Mesenteric fat pad (tissue), 1 donor: Measurements from ENCODE around the gene ADRA2A. TPM values are rescaled to one million over a fixed set of nuclear protein-coding genes. Genes with fewer than 3 reads are reported as not detected.

Experiments used
- DNase-seq: peaks from one replicate; pipeline ENCODE4 v3.0.0-alpha.2; 2020; ENCODE audit warnings: low spot score
- long read RNA-seq: library from polyadenylated mRNA; unstranded; transcript quantifications from one replicate; pipeline ENCODE4 v2.0.0, GENCODE V29; 2020
- total RNA-seq: library from RNA; stranded (reverse); fragmentation: NEBNext Ultra II Directional; extraction: Animal tissue kit (Norgen Biotek cat#: 25700); gene quantifications from one replicate; pipeline ENCODE4 v1.2.1, GENCODE V29; 2021
- donor health status: DM: yes; HTN: yes; CAD: no.

The ADRA2A gene
- total RNA-seq: 187 TPM
- long read RNA-seq, transcript ADRA2A-201 (1 exons, 3,745 nt): major isoform, 80 of 80 reads
- long read RNA-seq, partial matches to known transcripts: 0 of 80 reads
- long read RNA-seq, other reads (novel, unspliced or antisense): 0 of 80 reads

DNA sequence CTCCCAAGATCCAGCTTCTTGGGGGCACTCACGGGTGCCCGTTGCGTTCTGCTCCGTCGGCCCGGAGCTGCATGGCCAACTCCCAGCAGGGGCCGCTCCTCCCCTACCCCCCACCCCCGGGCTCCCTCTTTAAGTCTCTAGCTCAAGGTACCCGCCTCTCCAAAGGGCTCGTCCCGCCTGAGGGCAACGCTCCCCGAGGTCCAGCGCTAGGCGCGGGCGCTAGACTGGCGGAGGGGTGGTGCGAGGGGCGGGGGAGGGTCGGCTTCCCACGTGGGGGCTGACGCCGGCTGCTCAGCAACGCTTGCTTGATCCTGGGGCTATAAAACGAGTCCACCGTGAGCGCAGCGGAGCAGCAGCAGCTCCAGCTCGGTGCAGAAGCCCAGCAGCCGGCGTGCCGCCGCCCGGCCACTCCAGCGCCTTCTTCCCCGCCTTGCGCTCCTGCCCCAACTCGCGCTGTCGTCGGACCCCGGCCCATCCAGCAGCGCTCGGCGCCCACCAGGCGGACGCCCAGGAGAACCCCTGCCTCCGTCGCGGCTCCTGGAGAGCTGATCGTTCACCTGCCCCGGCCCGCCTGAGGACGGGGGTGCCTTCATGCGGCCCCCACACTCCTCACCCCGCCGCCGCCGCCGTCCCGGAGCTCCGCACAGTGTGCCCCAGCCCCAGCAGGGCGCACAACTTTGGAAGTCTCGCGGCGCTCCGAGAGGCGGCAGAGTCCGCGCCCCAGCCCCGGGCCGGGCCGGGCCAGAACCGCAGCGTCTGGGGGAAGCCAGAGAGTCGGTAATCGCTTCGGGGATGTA, at the start of gene ADRA2A:
TSS of gene ADRA2A (plus strand) at position 348 of the 797 bp plus-strand sequence. CDS start 968 bp downstream, outside the sequence.
- DNase-seq: no peak

DNA sequence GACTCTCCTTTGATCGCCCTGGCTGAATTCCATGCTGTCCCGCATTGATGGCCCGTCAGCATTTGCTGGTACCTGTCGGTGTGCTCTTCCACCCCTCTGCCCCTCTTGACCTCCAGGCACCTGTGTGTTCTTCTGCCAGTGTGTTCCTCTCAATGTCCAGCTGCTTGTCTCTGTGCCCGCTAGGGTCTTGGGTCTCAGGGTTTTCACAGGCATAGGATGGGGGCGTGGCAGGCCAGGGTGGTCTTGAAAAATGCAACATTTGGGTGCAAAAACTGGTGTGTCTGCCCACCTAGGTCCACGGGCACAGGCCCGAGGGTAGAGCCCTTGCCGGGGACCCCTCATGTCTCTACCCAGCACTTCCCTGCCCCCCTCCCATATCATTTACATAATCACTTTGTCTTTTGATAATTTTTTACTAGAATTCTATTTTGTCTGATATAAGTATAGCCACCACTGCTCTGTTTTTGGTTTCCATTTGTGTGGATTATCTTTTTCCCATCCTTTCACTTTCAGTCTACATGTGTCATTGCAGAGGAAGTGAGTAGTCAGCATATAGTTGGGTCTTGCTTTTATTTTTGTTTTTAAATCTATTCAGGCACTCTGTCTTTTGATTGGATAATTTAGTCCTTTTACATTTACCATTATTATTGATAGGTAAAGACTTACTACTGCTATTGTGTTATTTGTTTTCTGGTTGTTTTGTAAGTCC, 46.6 kb upstream of the ADRA2A start:
- no peak for DNase-seq

DNA sequence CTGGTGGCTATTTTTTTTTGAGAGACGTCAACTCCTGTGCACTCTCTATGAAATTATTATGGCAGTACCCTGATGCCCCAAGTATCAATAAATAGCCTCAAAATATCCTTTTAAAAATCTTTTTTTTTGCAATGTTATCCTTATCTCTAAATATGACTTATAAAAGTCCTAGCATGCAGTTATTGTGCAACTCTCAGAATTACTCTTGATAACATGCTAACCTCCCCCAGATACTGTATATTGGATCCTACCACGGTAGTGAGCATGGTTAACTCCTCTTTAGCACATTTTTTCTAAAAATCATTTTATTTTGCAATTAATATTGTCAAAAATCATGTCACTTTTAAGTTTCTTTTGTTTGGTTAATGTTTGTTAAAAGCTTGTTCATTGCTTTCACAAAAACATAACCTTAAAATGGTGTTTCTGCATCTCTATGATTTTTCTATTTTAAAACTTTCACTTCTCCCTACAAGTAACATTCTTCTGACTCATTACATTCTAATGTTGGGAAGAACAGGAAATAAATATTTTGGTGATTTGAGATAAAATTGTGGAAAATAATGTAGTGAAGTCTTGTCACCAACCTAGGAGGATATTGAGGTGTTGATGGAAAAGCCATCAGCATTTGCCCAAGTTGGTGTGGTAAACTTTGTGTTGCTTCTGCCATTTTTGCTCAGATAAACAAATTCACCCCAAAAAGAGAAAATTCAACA, 42.1 kb upstream of the ADRA2A start:
- no peak for DNase-seq

DNA sequence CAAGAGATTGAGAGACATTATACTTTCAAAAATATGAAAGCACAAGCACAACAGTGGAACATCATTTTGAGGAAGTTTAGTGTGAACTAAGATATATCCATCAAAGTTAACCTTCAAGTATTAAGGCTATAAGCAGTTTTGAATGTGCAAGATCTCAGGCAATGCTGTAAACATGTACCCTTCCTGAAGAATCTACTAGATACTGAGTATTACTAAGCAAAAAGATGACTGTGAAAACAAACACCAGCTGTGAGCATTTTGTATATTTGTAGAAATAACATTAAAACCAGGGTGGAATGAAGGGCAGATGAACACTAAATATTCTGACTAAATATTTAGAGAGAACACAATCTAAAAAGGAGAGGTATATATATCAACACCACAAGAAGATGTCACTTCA, 41.3 kb upstream of the ADRA2A start:
- no peak for DNase-seq

DNA sequence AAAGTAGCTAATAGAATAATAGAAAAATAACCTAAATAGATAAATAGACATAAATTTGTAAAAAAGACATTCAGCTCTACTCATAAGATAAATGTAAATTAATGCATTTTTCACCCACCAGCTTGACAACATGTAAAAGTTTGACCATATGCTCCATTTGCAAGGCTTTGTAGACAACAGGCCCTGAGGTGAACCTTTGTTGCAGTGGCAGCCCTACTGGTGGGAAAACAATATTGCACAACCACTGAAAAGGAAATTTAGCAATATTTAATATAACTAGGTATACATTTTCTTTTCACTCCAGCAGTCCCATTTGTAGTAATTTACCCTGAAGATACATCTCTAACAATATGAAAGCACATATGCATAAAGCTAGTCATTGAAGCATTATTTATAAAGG, 39.0 kb upstream of the ADRA2A start:
- DNase-seq: no peak

DNA sequence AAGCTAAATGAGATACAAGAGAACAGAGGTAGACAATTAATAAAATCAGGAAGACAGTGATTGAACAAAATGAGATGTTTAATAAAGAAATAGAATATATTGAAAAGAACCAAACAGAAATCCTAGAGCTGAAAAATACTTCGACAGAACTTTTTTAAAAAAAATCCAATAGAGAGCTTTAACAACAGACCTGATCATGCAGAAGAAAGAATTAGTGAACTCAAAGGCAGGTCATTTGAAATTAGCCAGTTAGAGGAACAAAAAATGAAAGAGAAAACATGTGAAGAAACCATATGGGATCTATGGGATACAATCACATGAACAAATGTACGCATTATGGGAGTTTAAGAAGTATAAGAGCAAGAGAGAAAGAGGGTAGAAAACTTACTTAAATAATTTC, 37.3 kb upstream of the ADRA2A start:
- no peak for DNase-seq

DNA sequence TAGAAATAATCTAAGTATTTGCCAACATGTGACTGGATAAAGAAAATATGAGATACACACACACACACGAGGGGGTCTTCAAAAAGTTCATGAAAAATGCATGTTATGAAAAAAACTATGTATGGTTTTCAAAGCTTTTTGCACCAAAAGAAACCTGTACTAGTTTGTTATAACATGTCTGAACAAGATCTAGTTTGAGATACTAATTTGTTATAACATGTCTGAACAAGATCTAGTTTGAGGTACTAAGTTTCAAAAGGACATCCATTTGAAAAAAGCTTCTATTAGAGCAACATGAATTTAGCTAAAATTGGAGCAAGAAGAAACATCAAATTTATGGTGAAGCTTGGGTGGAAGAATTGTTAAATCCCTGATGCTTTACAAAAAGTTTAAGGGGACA, 19.8 kb upstream of the ADRA2A start:
- DNase-seq: no peak

DNA sequence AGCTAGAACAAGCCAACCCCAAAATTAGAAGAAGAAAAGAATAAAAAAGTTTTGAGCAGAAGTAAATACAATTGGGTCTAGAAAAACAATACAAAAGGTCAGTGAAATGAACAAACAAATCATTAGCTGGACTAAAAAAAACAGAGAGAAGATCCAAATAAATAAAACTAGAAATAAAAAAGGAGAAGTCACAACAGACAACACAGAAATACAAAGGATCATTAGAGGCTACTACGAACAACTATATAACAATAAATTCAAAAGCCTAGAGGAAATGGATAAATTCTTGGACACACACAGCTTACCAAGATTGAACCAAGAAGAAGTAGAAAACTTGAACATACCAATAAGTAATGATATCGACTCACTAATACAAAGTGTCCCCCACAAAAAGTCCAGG, 13.4 kb upstream of the ADRA2A start:
- DNase-seq: no peak

DNA sequence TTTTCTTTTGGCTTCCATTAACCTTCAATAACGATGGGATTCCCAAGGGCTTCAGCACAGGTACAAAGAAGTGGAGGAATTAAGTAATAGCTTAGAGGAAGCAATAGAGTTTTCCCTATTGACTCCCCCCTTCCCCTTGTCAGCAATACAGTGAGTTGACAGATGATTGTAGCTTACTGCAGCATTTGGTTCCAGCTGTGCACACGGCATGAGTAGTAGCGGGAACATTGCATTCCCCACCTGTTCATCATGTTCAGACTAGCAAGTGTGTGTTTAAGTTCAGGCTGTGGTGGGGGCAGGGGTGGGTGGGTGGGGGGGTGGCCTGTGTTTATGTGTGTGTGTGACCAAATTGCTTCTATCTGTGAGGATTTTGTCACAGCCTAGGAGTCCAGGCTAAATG, 4.6 kb upstream of the ADRA2A start:
- DNase-seq: no peak

DNA sequence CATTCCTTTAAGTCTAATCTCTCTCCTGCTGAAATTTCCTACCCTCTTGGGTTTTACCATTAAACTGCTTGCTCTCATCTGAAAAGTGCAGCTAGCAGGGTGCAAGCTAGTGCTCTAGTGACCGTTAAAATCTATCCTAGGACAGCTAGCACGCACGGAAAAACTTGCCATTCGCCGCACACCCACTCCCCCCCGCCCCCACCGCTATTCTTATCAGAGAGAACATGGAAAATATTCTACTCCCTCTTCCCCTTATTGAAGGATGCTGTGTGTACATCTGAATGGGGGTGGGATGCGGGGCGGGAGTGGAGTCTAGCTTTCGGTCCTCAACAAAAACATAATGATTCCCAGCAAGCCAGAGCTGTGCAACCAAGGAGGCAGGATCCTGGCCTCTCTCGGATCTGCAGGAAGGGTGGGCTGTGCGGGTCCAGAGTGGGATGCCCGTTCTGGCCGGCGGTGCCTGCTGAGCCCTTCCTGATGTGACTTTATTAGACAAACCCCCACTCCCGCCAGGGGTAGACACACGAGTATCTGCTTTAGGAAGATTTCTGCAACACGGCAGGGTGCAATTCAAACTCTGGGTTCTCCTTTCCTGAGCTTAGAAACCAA, 1.1 kb upstream of the ADRA2A start:
- no peak for DNase-seq

DNA sequence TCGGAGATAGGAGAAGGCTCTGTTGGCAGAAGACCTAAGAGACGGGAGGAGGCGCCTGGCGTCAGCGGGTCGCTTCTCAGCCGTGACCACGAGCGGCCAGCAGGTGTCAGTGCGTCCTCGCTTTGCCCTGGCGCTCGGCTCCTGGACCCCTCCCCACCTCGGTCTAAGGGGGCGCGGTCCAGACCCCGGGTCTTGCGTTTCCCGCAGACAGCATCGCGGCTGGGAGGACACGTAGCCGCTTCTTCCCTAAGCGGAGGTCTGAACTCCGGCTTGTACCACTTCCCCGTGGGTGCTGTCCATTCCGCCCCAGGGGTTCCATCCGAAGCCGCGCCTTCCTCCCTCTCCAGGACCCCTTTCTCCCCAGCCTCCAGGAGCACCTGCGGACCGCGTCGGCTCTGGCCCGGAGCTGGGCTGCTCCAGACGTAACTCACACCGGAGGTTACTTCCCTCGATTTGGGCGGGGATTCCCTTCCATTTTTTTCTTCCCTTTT, 593 bp upstream of the ADRA2A start:
- no peak for DNase-seq

DNA sequence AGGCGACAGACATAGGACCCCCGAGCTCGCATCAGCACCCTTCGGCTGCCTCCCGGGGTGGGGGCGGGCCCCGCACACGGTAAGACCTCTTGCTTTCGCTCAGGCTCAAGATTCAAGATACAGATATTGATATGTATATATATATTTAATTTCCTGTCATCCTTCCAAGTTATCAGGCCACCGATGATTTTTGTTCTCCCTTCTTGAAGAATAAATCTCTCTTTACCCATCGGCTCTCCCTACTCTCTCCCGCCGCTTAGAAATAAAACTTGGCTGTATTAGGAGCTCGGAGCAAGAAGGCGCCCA, 603 bp downstream of the ADRA2A start:
- no peak for DNase-seq

DNA sequence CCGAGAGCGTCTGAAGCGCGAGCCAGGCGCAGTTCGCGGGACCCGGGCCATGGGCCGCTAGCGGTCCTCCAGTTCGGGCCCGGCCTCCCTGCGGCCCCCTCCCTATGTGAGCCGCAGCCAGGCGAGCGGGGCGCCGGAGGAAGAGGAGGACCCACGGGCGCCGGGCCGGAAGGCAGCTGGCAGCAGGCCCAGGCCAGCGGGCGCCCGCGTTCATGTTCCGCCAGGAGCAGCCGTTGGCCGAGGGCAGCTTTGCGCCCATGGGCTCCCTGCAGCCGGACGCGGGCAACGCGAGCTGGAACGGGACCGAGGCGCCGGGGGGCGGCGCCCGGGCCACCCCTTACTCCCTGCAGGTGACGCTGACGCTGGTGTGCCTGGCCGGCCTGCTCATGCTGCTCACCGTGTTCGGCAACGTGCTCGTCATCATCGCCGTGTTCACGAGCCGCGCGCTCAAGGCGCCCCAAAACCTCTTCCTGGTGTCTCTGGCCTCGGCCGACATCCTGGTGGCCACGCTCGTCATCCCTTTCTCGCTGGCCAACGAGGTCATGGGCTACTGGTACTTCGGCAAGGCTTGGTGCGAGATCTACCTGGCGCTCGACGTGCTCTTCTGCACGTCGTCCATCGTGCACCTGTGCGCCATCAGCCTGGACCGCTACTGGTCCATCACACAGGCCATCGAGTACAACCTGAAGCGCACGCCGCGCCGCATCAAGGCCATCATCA, 1.1 kb downstream of the ADRA2A start:
- no peak for DNase-seq

DNA sequence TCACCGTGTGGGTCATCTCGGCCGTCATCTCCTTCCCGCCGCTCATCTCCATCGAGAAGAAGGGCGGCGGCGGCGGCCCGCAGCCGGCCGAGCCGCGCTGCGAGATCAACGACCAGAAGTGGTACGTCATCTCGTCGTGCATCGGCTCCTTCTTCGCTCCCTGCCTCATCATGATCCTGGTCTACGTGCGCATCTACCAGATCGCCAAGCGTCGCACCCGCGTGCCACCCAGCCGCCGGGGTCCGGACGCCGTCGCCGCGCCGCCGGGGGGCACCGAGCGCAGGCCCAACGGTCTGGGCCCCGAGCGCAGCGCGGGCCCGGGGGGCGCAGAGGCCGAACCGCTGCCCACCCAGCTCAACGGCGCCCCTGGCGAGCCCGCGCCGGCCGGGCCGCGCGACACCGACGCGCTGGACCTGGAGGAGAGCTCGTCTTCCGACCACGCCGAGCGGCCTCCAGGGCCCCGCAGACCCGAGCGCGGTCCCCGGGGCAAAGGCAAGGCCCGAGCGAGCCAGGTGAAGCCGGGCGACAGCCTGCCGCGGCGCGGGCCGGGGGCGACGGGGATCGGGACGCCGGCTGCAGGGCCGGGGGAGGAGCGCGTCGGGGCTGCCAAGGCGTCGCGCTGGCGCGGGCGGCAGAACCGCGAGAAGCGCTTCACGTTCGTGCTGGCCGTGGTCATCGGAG, 1.8 kb downstream of the ADRA2A start:
- DNase-seq: no peak

DNA sequence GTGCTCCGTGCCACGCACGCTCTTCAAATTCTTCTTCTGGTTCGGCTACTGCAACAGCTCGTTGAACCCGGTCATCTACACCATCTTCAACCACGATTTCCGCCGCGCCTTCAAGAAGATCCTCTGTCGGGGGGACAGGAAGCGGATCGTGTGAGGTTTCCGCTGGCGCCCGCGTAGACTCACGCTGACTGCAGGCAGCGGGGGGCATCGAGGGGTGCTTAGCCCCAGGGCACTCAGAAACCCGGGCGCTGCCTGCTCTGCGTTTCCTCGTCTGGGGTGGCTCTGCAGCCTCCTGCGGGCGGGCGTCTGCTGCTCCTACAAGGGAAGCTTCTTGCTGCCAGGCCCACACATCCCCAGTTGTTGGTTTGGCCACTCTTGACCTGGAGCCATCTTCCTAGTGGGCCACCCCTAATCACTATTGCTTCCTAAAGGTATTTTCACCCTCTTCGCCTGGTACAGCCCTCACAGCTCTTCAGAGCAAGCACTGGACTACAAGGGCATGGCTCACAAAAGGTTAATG, 2.5 kb downstream of the ADRA2A start:
- no peak for DNase-seq

DNA sequence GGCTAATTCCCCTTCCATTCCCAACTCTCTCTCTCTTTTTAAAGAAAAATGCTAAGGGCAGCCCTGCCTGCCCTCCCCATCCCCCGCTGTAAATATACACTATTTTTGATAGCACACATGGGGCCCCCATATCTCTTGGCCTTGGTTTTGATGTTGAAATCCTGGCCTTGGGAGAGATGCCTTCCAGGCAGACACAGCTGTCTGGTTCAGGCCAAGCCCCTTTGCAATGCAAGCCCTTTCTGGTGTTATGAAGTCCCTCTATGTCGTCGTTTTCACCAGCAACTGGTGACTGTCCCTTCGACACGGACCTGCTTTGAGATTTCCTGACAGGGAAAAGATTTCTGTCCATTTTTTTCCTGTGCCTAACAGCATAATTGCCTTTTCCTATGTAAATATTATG, 3.0 kb downstream of the ADRA2A start:
- no peak for DNase-seq

DNA sequence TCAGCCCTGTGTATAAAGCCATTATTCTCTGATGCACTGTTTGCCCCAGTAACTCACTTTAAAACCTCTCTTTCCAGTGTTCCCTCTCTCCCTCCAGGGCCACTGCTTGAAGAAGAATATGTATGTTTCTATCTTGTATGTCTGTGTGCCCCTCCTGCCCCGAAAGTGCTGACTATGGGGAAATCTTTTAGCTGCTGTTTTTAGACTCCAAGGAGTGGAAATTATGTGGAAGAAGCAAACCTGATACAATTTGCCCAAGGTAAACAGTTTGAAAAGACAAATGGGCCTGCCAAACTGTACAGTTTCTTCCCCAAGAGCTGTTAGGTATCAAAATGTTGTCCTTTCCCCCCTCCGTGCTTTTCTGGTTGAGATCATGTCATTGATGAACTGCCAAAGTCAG, 3.4 kb downstream of the ADRA2A start:
- no peak for DNase-seq

DNA sequence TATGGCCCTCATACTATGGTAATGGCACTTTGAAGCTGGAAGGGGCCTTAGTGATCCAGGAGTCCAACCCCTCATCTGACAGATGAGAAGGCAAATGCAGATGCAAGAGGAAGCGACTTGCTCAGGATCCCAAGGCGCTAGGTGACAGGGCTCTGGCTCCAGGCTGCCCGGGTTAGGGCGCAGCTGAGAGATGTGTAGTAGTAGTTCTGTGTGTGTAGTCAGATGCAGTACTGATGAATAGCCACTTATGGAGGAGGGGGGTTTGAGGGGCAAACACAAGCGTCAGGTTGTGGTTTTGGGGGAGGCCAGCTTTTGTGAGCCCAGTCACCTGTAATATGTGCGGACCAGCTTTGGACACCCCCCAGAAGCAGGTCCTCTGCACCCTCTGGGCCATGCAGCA, 4.8 kb downstream of the ADRA2A start:
- peak; percentile 49 for DNase-seq

DNA sequence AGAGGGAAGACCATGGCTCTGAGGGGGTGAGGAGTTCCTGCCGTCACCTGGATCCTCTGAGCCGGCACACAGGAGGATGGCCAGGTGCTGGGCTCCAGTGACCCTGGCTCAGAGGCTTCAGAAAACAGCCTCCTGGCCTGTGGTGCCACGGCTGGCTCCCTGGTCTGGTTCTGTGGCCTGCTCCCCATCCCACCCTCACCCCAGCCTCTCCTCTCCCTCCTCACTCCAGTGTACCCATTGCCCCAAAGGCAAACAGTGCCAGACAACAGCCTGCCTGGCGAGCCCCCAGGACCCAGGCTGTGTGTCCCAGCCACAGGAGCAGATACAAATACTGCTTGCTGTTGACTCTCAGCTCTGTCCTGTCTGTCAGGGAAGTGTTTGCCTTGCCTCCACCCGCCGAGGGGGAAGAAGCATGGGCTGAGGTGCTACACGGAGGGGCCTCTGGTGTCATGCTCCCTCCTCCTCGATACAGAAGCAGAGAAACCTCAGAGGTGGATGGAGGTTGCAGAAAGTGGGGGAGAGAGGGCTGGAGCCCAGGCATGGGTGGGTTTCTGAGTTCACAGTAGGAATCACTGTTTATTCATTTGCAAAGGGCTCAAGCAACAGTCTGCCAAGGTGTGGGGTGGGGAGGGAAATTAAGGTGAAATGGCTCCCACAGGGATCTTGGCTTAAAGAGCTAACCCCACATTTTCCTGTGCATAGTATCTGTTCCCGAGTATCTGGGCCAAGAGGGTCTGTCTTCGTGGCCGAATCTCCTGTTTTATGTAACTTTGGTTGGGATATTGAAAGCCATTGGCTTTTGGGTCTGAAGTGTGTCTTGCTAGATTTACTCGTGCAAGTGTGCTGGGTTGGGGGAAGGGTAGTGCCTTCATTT, 5.5 kb downstream of the ADRA2A start:
- peak; percentile 85 for DNase-seq
